ENCODE measurements around the gene SERINC2. TPM values are rescaled to one million over a fixed set of nuclear protein-coding genes. Genes with fewer than 3 reads are reported as not detected.
"Not testable (repeated sequence)": the region's sequence is repeated elsewhere in the genome, so short reads cannot be mapped to it uniquely, and the experiment has no call there.

The SERINC2 gene
- total RNA-seq, 2 donors from 2014 or later: 0.32 TPM; not detected in 1

DNA sequence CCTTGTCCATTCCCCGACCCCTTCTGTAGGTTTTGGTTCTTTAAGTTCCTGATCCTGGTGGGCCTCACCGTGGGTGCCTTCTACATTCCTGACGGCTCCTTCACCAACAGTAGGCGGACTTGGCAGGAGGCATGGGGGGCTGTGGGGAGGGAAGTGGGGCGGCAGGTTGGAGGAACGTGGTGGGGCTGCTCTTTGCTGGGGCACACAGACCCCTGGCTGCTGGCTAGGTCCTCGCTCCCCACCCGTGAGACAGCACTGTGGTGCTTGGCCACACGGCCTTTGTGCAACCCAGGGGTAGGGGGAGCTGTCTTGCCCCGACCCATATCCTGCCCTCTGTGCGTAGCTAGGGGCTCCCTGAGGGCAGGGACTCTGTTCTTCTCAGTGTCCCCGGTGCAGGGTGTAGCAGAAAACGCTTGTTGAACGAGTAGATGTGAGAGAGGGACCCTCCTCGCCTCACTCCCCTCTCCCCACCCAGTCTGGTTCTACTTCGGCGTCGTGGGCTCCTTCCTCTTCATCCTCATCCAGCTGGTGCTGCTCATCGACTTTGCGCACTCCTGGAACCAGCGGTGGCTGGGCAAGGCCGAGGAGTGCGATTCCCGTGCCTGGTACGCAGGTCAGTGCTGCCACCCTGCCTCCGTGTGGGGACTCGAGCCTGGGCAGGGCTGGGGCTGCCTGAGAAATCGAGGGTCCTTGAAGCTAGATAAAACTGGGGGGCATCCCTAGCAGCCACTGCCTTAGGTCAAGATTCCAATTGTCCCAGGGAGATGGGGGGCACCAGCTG lies 12.5 kb downstream of the SERINC2 start:
- ATAC-seq (no peak), DNase-seq (no peak)
- H3K27ac Mint-ChIP-seq: no peak overlapping the region
- no peaks in the 10 kb centered on the region for H3K9me3 ChIP-seq (ENCODE audit: control insufficient read depth, low read length, poor library complexity, severe bottlenecking)
- peaks cover 29% of the 10 kb centered on the region for H3K27me3 Mint-ChIP-seq
- H3K36me3 Mint-ChIP-seq (ENCODE audit: low read depth): no peaks in the 10 kb centered on the region
- peaks cover 13% of the 10 kb centered on the region for H3K4me1 Mint-ChIP-seq
- H3K4me3 Mint-ChIP-seq: no peak overlapping the region

DNA sequence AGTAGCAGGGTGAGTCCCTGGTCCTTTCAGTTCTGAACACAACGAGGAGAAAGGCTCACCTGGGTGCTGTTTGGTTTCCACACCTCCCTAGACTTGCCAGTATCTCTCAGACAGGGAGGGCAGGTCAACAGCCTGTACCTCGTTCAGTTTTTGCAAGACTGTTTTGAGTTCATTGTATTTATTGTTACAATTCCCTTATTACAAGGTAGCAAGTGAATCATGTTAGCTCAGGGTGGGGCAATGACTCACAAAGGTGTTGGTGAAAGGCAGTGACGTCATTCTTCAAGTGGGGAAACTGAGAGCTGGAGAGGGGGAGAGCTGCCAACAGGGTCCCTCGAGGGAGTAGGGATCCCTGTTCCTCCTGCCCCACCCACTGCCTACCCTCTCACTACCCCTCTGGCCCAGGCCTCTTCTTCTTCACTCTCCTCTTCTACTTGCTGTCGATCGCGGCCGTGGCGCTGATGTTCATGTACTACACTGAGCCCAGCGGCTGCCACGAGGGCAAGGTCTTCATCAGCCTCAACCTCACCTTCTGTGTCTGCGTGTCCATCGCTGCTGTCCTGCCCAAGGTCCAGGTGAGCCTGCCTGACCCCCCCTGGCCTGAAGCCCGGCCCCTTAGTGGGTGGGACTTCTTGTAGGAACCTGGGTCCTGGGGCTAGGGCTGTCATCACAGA lies 13.4 kb downstream of the SERINC2 start:
- DNase-seq (no peak), ATAC-seq (no peak)
- Mint-ChIP-seq H3K36me3 (ENCODE audit: low read depth) (no peaks in the 10 kb centered on the region), H3K4me3 (no peak overlapping the region), H3K27me3 (peaks cover 33% of the 10 kb centered on the region), H3K4me1 (peaks cover 13% of the 10 kb centered on the region), H3K27ac (no peak overlapping the region)
- H3K9me3 ChIP-seq (ENCODE audit: control insufficient read depth, low read length, poor library complexity, severe bottlenecking): no peaks in the 10 kb centered on the region

DNA sequence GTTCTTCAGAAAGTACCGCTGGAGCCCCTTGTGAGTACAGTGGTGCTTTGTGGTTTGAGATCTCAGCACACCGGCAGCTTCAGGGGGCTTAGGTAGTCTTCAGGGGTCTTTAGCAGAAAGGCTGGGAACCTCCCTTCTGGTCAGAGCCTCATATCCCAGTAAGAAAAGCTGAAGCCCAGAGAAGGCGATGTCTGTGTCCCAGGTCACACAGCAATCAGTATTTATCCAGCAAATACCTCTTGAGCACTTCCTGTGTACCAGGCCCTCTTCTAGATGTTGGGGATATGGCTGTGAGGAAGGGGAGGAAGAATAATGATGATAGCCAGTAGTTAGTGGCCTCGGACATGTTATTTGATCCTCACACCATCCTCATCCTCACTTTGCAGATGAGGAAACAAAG lies 14.3 kb downstream of the SERINC2 start:
- H3K9me3 ChIP-seq (ENCODE audit: control insufficient read depth, low read length, poor library complexity, severe bottlenecking): no peaks in the 10 kb centered on the region
- H3K36me3 Mint-ChIP-seq (ENCODE audit: low read depth): no peaks in the 10 kb centered on the region
- no peak overlapping the region for H3K27ac Mint-ChIP-seq
- no peak for ATAC-seq
- peaks cover 33% of the 10 kb centered on the region for H3K27me3 Mint-ChIP-seq
- H3K4me1 Mint-ChIP-seq: peaks cover 13% of the 10 kb centered on the region
- no peak for DNase-seq
- no peak overlapping the region for H3K4me3 Mint-ChIP-seq

DNA sequence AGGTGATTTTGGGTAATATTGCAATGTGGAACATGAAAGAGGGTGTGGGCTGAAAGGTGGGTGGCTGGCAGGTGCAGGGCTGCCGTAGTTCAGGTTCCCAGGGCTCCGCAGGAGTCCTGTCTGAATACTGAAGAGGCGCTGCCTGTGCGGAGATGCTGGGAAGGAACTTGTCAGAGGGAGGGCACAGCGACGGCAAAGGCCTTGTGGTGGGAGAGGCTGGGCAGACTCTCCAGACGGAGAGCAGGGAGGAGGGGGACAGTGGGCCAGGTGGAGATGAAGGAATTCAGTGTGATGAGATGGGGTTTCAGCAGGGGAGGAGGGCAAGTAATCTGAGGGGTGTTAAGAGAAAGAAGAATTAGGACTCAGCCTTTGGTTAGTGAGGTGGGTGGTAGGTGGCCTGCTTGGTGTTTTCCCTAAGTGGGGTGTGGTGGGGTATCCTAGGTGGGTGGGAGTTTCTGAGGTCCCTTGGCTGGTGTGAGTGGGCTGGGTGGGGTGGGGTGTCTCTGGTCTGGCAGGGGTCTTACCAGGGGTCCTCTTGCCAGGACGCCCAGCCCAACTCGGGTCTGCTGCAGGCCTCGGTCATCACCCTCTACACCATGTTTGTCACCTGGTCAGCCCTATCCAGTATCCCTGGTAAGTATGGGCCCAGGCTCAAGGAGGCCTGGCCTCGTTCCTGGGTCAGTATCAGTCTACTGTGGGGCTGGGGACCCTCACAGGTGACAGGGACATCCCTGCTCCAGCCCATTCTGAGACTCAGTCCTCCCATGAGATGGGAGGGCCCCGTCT lies 15.6 kb downstream of the SERINC2 start:
- Mint-ChIP-seq H3K27ac (no peak overlapping the region), H3K4me1 (peaks cover 8% of the 10 kb centered on the region), H3K27me3 (peaks cover 28% of the 10 kb centered on the region), H3K4me3 (no peak overlapping the region), H3K36me3 (ENCODE audit: low read depth) (no peaks in the 10 kb centered on the region)
- no peaks in the 10 kb centered on the region for H3K9me3 ChIP-seq (ENCODE audit: control insufficient read depth, low read length, poor library complexity, severe bottlenecking)
- DNase-seq (no peak), ATAC-seq (no peak)

DNA sequence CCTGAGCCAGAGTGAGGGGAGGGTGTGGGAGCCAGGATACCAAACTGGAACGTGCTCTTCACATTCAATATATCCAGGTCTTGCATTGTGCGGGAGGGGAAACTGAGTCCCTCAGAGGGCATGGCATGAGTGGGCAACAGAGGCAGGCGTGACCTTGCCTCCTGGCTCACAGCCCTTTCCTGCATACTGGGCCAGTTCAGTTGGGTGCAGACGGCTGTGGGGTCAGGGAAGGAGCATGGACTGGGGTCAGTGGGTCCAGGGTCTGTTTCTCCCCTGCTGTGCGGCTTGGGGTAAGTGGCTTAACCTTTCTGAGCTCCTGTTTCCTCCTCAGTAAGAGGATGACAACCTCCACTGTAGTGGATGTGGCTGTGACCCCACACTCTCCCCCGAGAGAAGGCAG lies 16.6 kb downstream of the SERINC2 start:
- H3K4me1 Mint-ChIP-seq: peaks cover 8% of the 10 kb centered on the region
- ATAC-seq: no peak
- no peak overlapping the region for H3K4me3 Mint-ChIP-seq
- H3K27me3 Mint-ChIP-seq: peaks cover 20% of the 10 kb centered on the region
- no peaks in the 10 kb centered on the region for H3K36me3 Mint-ChIP-seq (ENCODE audit: low read depth)
- DNase-seq: no peak
- no peaks in the 10 kb centered on the region for H3K9me3 ChIP-seq (ENCODE audit: control insufficient read depth, low read length, poor library complexity, severe bottlenecking)
- H3K27ac Mint-ChIP-seq: no peak overlapping the region

DNA sequence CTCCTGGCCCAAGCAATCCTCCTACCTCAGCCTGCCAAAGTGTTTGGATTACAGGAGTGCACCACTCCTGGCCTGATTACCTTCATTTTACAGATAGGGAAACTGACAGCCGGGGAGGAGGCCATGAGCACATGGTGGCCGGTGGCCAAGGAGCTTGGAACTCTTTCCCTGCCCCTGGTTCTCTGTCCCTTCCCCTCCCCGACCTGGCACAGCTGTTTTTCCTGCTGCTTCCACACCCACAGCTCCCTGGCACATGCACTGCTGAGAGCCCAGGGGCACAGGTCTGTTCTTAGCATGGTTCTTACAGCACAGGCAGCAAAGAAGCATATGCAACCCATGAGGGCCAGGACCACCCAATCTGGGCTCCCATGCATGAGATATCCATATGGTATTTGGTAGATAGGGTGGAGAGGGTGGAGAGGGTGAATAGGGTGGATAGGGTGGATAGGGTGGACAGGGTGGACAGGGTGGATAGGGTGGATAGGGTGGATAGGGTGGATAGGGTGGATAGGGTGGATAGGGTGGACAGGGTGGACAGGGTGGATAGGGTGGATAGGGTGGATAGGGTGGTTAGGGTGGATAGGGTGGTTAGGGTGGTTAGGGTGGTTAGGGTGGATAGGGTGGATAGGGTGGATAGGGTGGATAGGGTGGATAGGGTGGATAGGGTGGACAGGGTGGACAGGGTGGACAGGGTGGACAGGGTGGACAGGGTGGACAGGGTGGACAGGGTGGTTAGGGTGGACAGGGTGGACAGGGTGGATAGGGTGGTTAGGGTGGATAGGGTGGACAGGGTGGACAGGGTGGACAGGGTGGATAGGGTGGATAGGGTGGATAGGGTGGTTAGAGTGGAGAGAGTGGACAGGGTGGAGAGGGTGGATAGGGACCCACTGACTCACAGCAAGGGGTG lies 18.6 kb downstream of the SERINC2 start:
- not testable (repeated sequence) for H3K27ac Mint-ChIP-seq, DNase-seq, H3K4me1 Mint-ChIP-seq

DNA sequence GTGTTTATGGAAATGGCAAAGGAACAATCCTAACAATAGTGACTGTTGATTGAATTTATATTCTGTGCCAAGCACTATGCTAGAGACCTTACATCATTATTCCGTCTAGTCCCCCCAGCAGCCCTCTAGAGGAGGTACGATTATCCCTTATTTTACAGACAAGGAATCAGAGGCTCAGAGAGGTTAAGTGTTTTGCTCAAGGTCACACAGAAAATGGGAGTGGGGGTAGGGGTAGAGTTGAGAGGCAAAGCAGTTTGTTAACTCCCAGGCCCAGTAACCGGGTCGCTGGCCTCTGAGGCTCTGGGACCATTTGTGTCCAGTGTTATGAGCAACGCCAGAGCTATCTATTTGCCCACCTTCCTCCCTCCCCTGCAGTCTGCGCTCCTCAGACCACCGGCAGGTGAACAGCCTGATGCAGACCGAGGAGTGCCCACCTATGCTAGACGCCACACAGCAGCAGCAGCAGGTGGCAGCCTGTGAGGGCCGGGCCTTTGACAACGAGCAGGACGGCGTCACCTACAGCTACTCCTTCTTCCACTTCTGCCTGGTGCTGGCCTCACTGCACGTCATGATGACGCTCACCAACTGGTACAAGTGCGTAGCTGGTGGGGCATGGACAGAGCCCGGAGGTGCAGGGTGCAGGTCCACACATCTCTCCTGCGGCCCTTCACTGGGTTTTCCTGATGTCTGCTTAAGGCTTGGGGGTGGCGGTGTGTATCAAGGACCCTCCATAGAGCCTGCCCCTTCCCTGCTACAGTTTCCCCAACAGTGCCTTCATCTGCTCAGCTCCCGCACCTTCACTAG lies 19.8 kb downstream of the SERINC2 start:
- DNase-seq: no peak
- H3K4me1 Mint-ChIP-seq: peaks cover 8% of the 10 kb centered on the region
- H3K36me3 Mint-ChIP-seq (ENCODE audit: low read depth): no peaks in the 10 kb centered on the region
- H3K27me3 Mint-ChIP-seq: peaks cover 25% of the 10 kb centered on the region
- no peak overlapping the region for H3K27ac Mint-ChIP-seq
- H3K4me3 Mint-ChIP-seq: no peak overlapping the region
- no peak for ATAC-seq
- H3K9me3 ChIP-seq (ENCODE audit: control insufficient read depth, low read length, poor library complexity, severe bottlenecking): no peaks in the 10 kb centered on the region

More for the DNA sequence above, 18.6 kb downstream of the SERINC2 start:
- not testable (repeated sequence) for H3K9me3 ChIP-seq (ENCODE audit: control insufficient read depth, low read length, poor library complexity, severe bottlenecking); ATAC-seq; H3K36me3 Mint-ChIP-seq (ENCODE audit: low read depth); H3K4me3 Mint-ChIP-seq
- H3K27me3 Mint-ChIP-seq: peaks cover 13% of the 10 kb centered on the region

DNA sequence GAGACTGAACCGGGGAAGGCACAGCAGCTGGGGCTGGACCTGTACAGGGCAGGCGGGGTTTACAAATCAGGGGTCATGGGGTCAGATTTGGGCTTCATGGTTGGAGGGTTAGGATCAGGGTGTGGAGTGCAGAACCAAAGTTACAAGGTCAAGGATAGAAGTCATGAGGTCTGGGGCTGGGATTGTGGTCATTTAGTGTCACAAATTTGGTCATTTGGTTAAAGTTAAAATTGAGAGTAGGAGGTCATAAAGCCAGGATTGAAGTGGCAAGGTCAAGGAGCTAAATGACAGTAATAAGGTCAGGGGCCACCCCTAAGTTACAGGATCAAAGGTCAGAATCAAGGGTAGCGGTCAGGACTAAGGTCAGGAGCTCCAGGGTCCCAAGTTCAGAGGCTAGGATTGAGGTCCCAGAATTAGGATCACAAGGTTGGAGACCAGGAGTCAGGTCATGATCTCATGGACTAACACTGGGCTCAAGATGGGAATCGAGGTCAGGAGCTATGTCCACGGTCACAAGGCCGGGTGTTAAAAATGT lies 20.4 kb downstream of the SERINC2 start:
- Mint-ChIP-seq H3K4me3 (no peak overlapping the region), H3K4me1 (peaks cover 4% of the 10 kb centered on the region), H3K27ac (no peak overlapping the region), H3K36me3 (ENCODE audit: low read depth) (no peaks in the 10 kb centered on the region), H3K27me3 (peaks cover 25% of the 10 kb centered on the region)
- DNase-seq (no peak), ATAC-seq (no peak)
- H3K9me3 ChIP-seq (ENCODE audit: control insufficient read depth, low read length, poor library complexity, severe bottlenecking): no peaks in the 10 kb centered on the region

DNA sequence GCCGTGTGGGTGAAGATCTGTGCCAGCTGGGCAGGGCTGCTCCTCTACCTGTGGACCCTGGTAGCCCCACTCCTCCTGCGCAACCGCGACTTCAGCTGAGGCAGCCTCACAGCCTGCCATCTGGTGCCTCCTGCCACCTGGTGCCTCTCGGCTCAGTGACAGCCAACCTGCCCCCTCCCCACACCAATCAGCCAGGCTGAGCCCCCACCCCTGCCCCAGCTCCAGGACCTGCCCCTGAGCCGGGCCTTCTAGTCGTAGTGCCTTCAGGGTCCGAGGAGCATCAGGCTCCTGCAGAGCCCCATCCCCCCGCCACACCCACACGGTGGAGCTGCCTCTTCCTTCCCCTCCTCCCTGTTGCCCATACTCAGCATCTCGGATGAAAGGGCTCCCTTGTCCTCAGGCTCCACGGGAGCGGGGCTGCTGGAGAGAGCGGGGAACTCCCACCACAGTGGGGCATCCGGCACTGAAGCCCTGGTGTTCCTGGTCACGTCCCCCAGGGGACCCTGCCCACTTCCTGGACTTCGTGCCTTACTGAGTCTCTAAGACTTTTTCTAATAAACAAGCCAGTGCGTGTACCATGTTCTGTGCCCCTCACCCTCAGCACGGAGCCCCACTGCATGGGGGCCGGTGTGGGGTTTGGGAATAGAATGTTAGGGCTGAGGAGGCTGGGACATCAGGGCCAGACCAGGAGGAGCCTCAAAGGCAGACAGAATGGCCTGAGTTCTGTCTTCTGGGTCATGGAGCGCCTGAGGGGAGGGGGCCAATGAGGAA lies 21.3 kb downstream of the SERINC2 start:
- Mint-ChIP-seq H3K27me3 (peaks cover 25% of the 10 kb centered on the region), H3K4me3 (no peak overlapping the region), H3K27ac (no peak overlapping the region), H3K36me3 (ENCODE audit: low read depth) (no peaks in the 10 kb centered on the region), H3K4me1 (peaks cover 4% of the 10 kb centered on the region)
- DNase-seq (no peak), ATAC-seq (no peak)
- H3K9me3 ChIP-seq (ENCODE audit: control insufficient read depth, low read length, poor library complexity, severe bottlenecking): no peaks in the 10 kb centered on the region

DNA sequence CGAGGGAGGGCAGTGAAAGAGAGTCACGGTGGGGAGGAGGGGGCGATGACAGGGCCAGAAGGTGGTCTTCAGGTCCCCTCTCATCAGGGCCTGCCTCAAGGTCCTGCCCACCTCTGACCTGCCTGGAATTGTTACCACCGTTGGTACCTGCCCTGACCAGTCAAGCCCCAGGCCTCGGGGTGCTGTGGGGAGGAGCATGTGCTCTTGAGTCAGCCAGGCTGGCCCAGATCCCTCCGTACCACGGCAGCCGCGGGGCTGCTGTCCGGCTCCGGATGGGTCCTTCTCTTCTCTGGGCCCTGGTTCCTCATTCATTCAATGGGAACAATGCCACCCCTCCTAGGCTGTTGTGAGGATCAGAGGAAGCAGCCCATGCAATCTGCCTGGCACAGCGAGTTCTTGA lies 22.0 kb downstream of the SERINC2 start:
- H3K27ac Mint-ChIP-seq: no peak overlapping the region
- peaks cover 25% of the 10 kb centered on the region for H3K27me3 Mint-ChIP-seq
- H3K36me3 Mint-ChIP-seq (ENCODE audit: low read depth): no peaks in the 10 kb centered on the region
- peaks cover 4% of the 10 kb centered on the region for H3K4me1 Mint-ChIP-seq
- H3K9me3 ChIP-seq (ENCODE audit: control insufficient read depth, low read length, poor library complexity, severe bottlenecking): no peaks in the 10 kb centered on the region
- no peak overlapping the region for H3K4me3 Mint-ChIP-seq
- no peak for DNase-seq
- ATAC-seq: no peak

Data from T-helper 17 cell (primary cell).